Endothelial cell of umbilical vein (primary cell): ENCODE results near the gene ADCY2. TPM values are rescaled to one million over a fixed set of nuclear protein-coding genes. Genes with fewer than 3 reads are reported as not detected.

Experiments used
- BruUV-seq: library from RNA; stranded (reverse); fragments of 400-500 nt; replicated peaks from 2 replicates; lab custom pipeline; 2021; lab: Mats Ljungman, UMichigan
- CTCF ChIA-PET: fragments of 300-600, 350-600 bp; sonication (Branson Sonifier 250); formaldehyde crosslinking; loops from one replicate; lab custom pipeline; 2021; ENCODE audit warnings: antibody characterized with exemption, inconsistent platforms; lab: Charles Lee
- POLR2A ChIA-PET: fragments of 300-600, 350-600 bp; sonication (Branson Sonifier 250); formaldehyde crosslinking; loops from one replicate; lab custom pipeline; 2021; ENCODE audit warnings: antibody characterized with exemption, inconsistent platforms; lab: Charles Lee
- DNase-seq: peaks from one replicate; pipeline ENCODE4 v3.0.0-alpha.2; 2011; ENCODE audit warnings: low read depth, low spot score
- FAIRE-seq: peaks from 2 replicates; lab custom pipeline; 2011; peaks lifted over from hg19 to GRCh38; lab: Jason Lieb, UNC
- H2AFZ ChIP-seq: 2 replicates; pipeline ENCODE4 v1.6.0; 2012; ENCODE audit warnings: low read depth, low read length, control low read depth, inconsistent platforms
- H3K27ac ChIP-seq: 2 replicates; pipeline ENCODE4 v1.5.1; 2011; ENCODE audit warnings: low read depth, mild to moderate bottlenecking, control low read depth, low read length, moderate library complexity; ENCODE audit not compliant: insufficient read depth
- H3K27me3 ChIP-seq, 2 experiments: 2 replicates each; pipeline versions ENCODE4 v1.6.0 to v1.6.1; 2011; ENCODE audit warnings: low read length in 2 of 2, mixed read lengths in 1 of 2; ENCODE audit not compliant: control insufficient read depth in 2 of 2, insufficient read depth in 2 of 2
- H3K36me3 ChIP-seq, 2 experiments: 2 replicates in 1 of 2; 3 replicates in 1 of 2; pipeline ENCODE4 v1.5.1; 2011; ENCODE audit warnings: low read length in 2 of 2, mild to moderate bottlenecking in 1 of 2, moderate library complexity in 1 of 2; ENCODE audit not compliant: control insufficient read depth in 2 of 2, insufficient read depth in 2 of 2; ENCODE audit errors: extremely low read depth in 1 of 2
- H3K4me1 ChIP-seq: 3 replicates; pipeline ENCODE4 v1.5.1; 2011; ENCODE audit warnings: mild to moderate bottlenecking, low read length; ENCODE audit not compliant: control insufficient read depth, insufficient read depth; ENCODE audit errors: extremely low read depth
- H3K4me2 ChIP-seq: 2 replicates; pipeline ENCODE4 v1.6.1; 2011; ENCODE audit warnings: low read length, control low read depth, mixed read lengths; ENCODE audit not compliant: insufficient read depth
- H3K4me3 ChIP-seq, 3 experiments: fragments of 200-600 bp in 1 of 3; sonication (generic), shearing (Covaris generic) in 1 of 3; replicated peaks in 1 of 3; 2 replicates each; pipeline ENCODE4 v1.5.1; 2011 to 2016; ENCODE audit warnings: control low read depth in 3 of 3, low read length in 3 of 3, mild to moderate bottlenecking in 2 of 3, inconsistent platforms in 1 of 3, low read depth in 1 of 3, moderate library complexity in 1 of 3; ENCODE audit not compliant: insufficient read depth in 1 of 3
- H3K79me2 ChIP-seq: 2 replicates; pipeline ENCODE4 v1.6.0; 2012; ENCODE audit warnings: low read length, inconsistent platforms; ENCODE audit not compliant: control insufficient read depth, insufficient read depth
- H3K9ac ChIP-seq: replicated peaks from 2 replicates; pipeline ENCODE3; 2011; ENCODE audit warnings: low read length, control low read depth; ENCODE audit not compliant: insufficient read depth; ENCODE audit errors: extremely low read depth
- H3K9me1 ChIP-seq: replicated peaks from 3 replicates; pipeline ENCODE4 v1.6.0; 2011; ENCODE audit warnings: mild to moderate bottlenecking, low read length; ENCODE audit not compliant: control insufficient read depth, insufficient read depth; ENCODE audit errors: extremely low read depth
- H3K9me3 ChIP-seq: replicated peaks from 2 replicates; pipeline ENCODE4 v1.5.1; 2012; ENCODE audit warnings: low read length, inconsistent platforms; ENCODE audit not compliant: control insufficient read depth, insufficient read depth
- H4K20me1 ChIP-seq: replicated peaks from 2 replicates; pipeline ENCODE3; 2011; ENCODE audit warnings: mild to moderate bottlenecking, low read length; ENCODE audit not compliant: control insufficient read depth, insufficient read depth; ENCODE audit errors: extremely low read depth
- CTCF ChIP-seq, 2 donors: IDR thresholded peaks; 1 replicate in 1 of 2; 2 replicates in 1 of 2; pipeline ENCODE4 v1.5.1; 2011; ENCODE audit warnings: low read length in 2 of 2, mild to moderate bottlenecking in 2 of 2, moderate library complexity in 2 of 2, control low read depth in 1 of 2, inconsistent platforms in 1 of 2, low read depth in 1 of 2; ENCODE audit not compliant: insufficient read depth in 1 of 2; ENCODE audit errors: extremely low read depth in 1 of 2
- EZH2 ChIP-seq: IDR thresholded peaks from 2 replicates; pipeline ENCODE4 v1.6.1; 2012; ENCODE audit warnings: borderline replicate concordance, low read depth, mild to moderate bottlenecking, moderate library complexity, low read length, inconsistent platforms; ENCODE audit not compliant: severe bottlenecking
- FOS ChIP-seq: IDR thresholded peaks from 2 replicates; pipeline ENCODE4 v1.6.1; 2011; ENCODE audit warnings: mild to moderate bottlenecking, low read length, moderate library complexity, borderline replicate concordance; ENCODE audit not compliant: insufficient read depth
- GATA2 ChIP-seq: IDR thresholded peaks from 2 replicates; pipeline ENCODE4 v1.7.0; 2011; ENCODE audit warnings: low read depth, mild to moderate bottlenecking, moderate library complexity, mixed read lengths, low read length; ENCODE audit not compliant: insufficient read length, insufficient read depth
- JUN ChIP-seq: IDR thresholded peaks from 2 replicates; pipeline ENCODE4 v1.6.1; 2011; ENCODE audit warnings: borderline replicate concordance, low read depth; ENCODE audit not compliant: insufficient read length, insufficient read depth
- MAX ChIP-seq: IDR thresholded peaks from 2 replicates; pipeline ENCODE4 v1.6.1; 2011; ENCODE audit not compliant: insufficient read depth, insufficient read length
- MYC ChIP-seq: IDR thresholded peaks from one replicate; pipeline ENCODE4 v1.6.1; 2011; ENCODE audit warnings: mild to moderate bottlenecking, low read depth, low read length
- POLR2A ChIP-seq: IDR thresholded peaks from 2 replicates; pipeline ENCODE4 v1.6.1; 2012; ENCODE audit warnings: low read depth, mild to moderate bottlenecking, control low read depth, low read length
- POLR2AphosphoS5 ChIP-seq: IDR thresholded peaks from 2 replicates; pipeline ENCODE4 v1.6.1; 2012; ENCODE audit warnings: low read depth, mild to moderate bottlenecking, control low read depth, low read length, moderate library complexity; ENCODE audit not compliant: insufficient read depth
- dilution Hi-C: fragments of 300-500 bp; cut with MboI; formaldehyde crosslinking; loops from one replicate; pipeline ENCODE4 v1.15.0; 2019; ENCODE audit warnings: low sequenced_read_pairs; ENCODE audit not compliant: extremely low pct_ligation_motif_present
- intact Hi-C: fragments of 100-400 bp; cut with micrococcal nuclease; formaldehyde crosslinking; loops from one replicate; pipeline ENCODE4 v1.10.0; 2022
- polyA plus RNA-seq, 4 experiments: library from polyadenylated mRNA; depleted of rRNA in 3 of 4; stranded (reverse) in 3 of 4; unstranded in 1 of 4; fragments of >200 nt; gene quantifications; 2 replicates each; pipeline versions ENCODE4 v1.2.1 to v1.2.3, GENCODE V29; 2011 to 2012; ENCODE audit warnings: missing spikeins in 1 of 4
- total RNA-seq: library from RNA; stranded (reverse); gene quantifications from 2 replicates; pipeline ENCODE4 v1.2.3, GENCODE V29; 2021

The ADCY2 gene
- total and polyA plus RNA-seq, 2 donors (not counting 3 experiments of a cell fraction or from before 2014, with no cell fraction given): under 0.01 TPM; not detected in 1

DNA sequence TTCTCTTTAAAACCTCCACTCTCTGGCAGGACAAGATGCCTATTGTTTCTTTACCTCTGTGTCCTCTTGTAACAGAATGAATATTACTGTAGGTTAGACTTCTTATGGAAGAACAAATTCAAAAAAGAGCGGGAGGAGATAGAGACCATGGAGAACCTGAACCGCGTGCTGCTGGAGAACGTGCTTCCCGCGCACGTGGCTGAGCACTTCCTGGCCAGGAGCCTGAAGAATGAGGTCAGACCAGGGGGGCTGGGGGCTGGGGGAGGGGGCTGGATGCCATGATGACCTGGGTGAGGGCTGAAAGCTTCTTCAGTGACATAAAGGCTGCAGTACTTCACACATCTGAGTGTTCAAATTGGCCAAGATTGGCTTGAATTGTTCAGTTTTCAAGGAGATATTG, 393.6 kb downstream of the ADCY2 start:
- H3K9me1 ChIP-seq: no peaks in the 10 kb centered on the region
- no TSS peak for BruUV-seq
- ChIA-PET CTCF (no interaction called here), POLR2A (no interaction called here)
- no peaks in the 10 kb centered on the region for H3K27me3 ChIP-seq
- DNase-seq (no peak), FAIRE-seq (no peak)
- no peak overlapping the region for H3K9ac ChIP-seq
- H3K4me3 ChIP-seq: no peak overlapping the region
- H3K27ac ChIP-seq: no peak overlapping the region
- H3K79me2 ChIP-seq: no peaks in the 10 kb centered on the region
- intact Hi-C loops (no loop called here), dilution Hi-C loops (no loop called here)
- TF ChIP-seq MAX: no peak
- TF ChIP-seq CTCF (IDR thresholded peaks at IDR 0.05; ENCODE audit: extremely low read depth in 1 of 2, insufficient read depth in 1 of 2, low read depth in 1 of 2, low read length in 2 of 2): no peak
- no peak for TF ChIP-seq EZH2
- TF ChIP-seq MYC: no peak
- H3K36me3 ChIP-seq: no peaks in the 10 kb centered on the region
- H2AFZ ChIP-seq: no peak overlapping the region
- H3K9me3 ChIP-seq: no peaks in the 10 kb centered on the region
- H3K4me1 ChIP-seq: no peaks in the 10 kb centered on the region
- H3K4me2 ChIP-seq: no peak overlapping the region
- no peaks in the 10 kb centered on the region for H4K20me1 ChIP-seq

GRCh38 chr5:7793895-7794294, 398.0 kb downstream of the ADCY2 start:
- Histone ChIP-seq H4K20me1 (no peaks in the 10 kb centered on the region), H3K79me2 (no peaks in the 10 kb centered on the region), H3K9me3 (no peaks in the 10 kb centered on the region), H3K9ac (no peak overlapping the region), H2AFZ (no peak overlapping the region), H3K27me3 (no peaks in the 10 kb centered on the region), H3K36me3 (no peaks in the 10 kb centered on the region), H3K27ac (no peak overlapping the region), H3K9me1 (no peaks in the 10 kb centered on the region), H3K4me3 (no peak overlapping the region), H3K4me1 (no peaks in the 10 kb centered on the region), H3K4me2 (no peak overlapping the region)
- intact Hi-C loops (no loop called here), dilution Hi-C loops (no loop called here)
- no peak for TF ChIP-seq FOS
- no peak for TF ChIP-seq MYC
- TF ChIP-seq POLR2AphosphoS5: no peak
- TF ChIP-seq CTCF (IDR thresholded peaks at IDR 0.05; ENCODE audit: extremely low read depth in 1 of 2, insufficient read depth in 1 of 2, low read depth in 1 of 2, low read length in 2 of 2): no peak
- no peak for TF ChIP-seq GATA2
- TF ChIP-seq JUN: no peak
- TF ChIP-seq POLR2A: no peak
- no peak for TF ChIP-seq EZH2
- TF ChIP-seq MAX: no peak
- ChIA-PET POLR2A (no interaction called here), CTCF (no interaction called here)
- BruUV-seq: no TSS peak
- no peak for FAIRE-seq
- no peak for DNase-seq
